Measurements from ENCODE around the gene RNF2.
"Not testable (repeated sequence)": the region's sequence is repeated elsewhere in the genome, so short reads cannot be mapped to it uniquely, and the experiment has no call there.

RNF2 gene

DNA sequence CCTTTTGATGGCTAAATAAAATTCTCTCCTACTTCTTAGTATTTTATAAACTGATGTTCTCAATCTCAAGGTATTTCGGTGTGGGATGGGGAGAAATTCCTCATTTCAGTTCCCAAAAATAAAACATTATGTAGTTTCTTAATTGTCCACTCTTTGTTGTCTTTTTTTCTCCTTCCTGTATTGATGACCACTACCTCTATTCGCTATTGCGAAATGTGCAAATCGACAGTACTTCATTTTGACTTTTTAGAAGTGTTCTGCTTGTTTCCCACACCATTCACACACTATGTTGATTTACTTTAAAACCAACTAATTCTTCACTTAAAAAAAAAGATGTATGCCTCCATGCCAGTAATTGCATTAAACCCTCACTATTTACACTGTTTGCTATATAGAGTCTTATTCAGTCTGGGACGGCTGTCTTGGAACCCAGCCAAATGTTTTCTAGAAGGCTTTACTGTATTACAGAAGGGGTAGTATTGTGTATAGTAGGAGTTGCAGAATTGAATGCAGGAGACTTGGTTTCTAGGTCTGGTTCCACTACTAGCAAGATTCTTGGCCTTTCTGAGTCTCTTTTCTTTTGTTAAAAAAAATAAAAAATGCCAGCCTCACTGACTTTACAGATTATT is 5.6 kb downstream of the RNF2 start:
- no peak for DNase-seq

DNA sequence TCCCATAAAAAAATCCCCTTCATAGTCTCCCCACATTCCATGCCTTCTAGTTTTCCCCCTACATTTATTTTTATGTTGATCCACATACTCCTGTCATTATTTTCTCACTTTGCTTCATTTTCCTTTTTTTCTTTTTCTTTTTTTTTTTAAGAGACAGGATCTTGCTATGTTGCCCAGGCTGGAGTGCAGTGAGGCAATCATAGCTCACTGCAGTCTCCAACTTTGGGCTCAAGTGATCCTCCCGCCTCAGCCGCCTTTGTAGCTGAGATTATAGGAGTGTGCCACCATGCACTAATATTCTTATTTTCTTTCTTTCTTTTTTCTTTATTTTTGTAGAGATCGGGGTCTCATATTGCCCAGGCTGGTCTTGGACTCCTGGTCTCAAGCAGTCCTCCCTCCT is 7.8 kb downstream of the RNF2 start:
- no peak for DNase-seq

DNA sequence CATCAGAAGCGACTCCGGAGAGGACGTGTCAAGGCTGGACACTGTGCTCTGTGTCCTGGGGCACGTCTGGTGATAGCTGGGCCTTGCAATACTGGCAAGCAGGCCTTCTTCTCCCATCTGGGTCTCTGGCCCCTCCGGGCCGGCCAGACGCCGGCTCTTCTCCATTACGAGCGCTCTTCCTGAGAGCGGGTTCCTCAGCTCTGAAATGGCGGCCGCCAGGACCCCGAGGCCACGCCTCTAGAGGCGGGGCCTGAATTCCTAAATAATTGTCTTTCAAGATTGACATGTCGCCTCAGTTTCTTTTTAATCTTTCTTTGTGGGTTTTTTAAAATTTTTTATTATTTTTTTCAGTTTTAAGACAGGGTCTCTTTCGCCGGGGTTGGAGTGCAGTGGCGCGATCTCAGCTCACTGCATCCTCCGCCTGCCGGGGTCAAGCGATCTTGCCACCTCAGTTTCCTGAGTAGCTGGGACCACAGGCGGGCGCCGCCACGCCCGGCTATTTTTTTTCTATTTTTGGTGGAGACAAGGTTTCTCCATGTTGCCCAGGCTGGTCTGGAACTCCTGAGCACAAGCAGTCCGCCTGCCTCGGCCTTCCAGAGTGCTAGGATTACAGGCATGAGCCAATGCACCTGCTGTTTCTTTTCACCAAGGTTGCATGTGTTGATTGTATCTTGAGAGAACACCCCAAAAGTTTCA is 9.2 kb downstream of the RNF2 start:
- DNase-seq = no peak

DNA sequence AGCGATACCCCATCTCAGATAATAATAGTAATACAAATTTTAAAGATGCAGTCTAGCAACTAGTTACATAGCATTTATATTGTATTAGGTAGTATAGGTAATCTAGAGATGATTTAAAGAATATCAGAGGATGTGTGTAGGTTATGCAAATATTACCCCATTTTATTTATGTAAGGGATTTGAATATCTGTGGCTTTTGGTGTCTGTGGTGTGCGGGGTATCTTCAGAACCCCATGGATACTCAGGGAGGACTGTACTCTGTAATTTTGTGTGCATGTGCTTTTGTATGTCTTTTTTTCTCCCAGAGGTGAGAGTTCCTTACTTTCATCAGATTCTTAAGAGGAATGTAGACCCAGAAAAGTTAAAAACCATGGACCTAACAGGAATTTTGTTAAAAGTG is 12.8 kb downstream of the RNF2 start:
- no peak for DNase-seq

DNA sequence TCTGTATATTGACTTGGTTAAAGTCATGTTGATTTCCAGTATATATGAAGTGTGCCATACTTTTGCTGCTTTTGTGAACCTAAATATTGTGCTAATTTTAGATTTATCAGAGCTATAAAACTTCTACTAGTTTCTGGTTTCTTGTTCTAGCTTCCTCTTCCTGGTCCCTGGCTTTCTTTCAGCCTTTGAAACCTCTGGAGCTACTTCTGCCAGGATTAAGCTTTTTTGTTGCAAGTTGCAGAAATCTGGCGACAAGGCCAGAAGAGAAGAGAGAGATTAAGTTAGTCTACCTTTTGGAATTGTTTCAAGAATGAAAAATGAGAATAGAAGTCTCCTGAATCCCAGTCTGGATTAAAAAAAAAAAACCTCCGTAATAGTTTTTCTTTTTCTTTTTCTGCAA is 13.5 kb downstream of the RNF2 start:
- no peak for DNase-seq

DNA sequence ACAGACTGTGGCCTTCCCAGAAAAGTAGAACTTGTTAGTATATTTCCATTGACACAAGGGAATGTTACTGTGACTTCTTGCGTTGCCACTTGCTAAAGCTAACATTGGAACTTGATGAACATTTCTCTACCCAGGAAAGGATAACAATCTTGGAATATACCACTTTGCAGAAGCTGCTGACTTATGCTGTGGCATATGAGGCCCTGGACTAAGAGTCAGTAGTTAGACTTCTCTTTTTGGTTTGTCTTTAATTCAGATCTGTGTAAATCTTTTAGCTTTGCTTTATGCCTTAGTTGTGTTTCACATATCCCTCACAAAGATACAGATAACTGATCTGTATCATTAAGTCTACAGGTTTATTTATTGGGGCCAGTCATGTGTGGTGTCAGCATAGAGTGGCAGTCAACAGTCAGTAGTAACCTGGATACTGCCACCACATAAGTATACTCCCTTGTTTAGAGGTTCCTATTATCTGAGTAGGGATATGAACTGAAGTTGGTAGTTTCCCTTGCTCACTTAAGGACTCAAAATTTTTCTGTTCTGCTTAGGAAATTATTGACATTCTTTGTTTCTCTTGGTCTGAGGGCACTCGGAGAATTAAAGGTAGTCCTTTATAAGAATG is 14.7 kb downstream of the RNF2 start:
- no peak for DNase-seq

DNA sequence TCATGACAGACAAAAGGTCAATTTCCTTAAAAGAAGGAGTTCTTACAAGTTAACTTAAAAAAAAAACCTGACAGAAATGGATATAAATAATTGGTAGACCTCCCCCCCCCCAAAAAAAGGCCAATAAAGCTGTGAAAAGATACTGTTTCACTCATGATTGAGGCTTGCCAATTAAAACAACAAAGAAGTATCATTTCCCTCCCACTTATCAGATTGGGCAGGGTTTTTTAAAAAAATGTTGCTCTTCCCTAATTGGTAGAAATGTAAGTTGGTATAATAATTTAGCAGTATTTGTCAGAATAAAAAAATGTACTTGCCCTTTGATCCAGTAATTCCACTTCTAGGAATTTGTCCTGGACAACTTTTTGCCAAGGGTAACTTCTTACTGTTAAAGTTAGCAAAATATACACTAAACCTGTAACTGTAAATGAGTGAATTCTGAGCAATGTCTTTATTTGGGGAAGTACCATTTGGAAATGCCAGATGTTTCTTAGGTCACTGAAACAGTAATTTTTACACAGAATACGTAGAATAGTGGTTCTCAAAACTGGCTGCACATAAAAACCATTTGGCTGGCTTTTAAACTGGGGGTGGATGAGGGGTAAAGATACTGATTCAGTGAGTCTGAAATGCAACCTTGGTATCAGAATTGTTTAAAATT is 17.5 kb downstream of the RNF2 start:
- DNase-seq = no peak

DNA sequence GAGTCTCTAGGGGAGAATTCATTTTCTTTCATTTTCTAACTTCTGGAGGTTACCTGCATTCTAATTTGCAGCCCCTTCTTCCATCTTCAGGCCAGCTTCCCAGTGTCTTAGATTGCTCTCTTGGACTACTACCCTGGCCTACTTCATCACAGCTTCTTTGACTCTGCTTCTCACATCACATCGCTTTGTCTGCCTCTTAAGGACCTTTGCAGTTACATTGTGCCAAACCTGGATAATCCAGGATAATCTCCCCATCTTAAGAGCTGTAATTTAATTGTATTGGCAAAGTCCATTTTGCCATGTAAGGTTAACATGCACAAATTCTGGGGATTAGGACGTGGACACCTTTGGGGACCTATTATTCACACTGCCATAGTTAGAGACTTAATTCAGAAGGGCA is 18.4 kb downstream of the RNF2 start:
- no peak for DNase-seq

DNA sequence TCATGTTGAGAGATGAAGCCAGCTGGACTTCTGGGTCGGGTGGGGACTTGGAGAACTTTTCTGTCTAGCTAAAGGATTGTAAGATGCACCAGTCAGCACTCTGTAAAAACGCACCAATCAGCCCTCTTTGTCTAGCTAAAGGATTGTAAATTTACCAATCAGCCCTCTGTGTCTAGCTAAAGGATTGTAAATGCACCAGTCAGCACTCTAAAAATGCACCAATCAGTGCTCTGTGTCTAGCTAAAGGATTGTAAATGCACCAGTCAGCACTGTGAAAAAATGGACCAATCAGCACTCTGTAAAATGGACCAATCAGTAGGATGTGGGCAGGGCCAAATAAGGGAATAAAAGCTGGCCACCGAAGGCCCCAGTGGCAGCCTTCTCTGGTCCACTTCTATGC is 19.6 kb downstream of the RNF2 start:
- not testable (repeated sequence) for DNase-seq

DNA sequence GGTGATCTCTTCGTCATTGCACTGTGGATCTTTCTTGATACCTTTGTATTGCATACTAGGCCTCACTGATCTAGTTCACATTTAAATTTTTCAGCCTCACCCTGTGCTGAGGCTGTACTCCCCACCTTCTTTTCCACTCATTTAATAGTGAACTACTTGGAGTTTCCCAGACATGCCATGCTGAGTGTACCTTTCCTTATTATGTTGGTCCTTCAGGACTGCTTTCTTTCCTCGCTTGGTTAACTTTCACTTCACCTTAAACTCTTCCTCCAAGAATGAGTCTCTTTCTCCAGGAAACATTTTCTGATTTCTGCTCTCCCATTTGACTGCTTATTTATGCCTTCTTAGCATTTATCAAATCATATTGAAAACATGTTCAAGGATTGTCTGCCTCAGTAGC is 20.8 kb downstream of the RNF2 start:
- DNase-seq = no peak

DNA sequence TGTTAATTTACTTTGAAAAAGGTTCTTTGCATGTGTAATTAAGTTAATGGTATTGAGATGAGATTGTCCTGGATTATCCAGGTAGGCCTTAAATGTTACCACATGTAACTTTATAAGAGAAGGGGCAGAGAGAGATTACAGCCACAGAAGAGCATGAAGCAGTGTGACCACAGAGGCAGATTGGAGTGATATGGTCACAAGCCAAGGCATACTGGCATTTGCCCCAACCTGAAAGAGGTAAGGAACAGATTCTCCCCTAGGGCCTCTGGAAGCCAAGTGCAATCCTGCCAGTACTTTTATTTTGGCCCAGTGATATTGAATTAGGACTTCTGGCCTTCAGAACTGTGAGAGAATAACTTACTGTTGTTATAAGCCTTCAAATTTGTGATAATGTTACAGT is 23.0 kb downstream of the RNF2 start:
- no peak for DNase-seq

DNA sequence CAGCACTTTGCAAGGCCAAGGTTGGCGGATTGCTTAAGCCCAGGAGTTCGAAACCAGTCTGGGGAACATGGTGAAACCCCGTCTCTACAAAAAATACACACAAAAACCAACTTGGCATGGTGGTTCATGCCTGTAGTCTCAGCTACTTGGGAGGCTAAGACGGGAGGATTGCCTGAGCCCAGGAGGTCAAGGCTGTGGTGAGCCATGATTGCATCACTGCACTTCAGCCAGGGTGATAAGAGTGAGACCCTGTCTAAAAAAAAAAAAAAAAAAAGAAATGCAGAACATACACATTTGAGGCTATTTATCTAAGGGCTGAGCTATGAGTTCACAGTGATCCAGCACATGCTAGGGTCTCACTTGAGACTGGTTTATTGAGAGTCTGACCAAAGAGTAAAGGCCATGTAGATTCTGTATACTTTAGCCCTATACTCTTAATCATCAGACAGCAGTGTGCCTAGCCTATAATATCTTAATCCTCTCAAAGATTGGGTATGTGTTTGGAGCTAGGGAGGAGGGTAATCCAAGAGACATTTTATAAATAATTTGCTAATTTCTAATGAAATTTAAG is 23.9 kb downstream of the RNF2 start:
- DNase-seq = no peak

DNA sequence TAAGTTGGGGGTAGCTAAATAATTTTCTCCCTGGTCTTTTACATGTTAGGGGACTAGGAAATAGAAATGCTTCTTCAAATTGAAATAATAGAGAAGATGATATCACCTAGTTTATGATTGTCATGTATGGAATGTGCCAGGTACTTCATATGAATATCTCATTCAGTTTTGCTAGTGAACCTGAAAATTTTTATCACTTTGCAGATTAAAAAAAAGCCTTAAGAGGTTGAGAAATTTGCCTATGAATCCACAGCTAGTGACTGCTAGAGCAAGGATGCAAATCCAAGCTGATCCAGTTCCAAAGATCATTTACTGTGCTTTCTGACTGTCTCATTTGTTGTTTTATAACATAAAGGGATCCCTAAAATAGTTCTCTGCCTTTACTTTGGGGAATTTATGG is 24.7 kb downstream of the RNF2 start:
- no peak for DNase-seq

DNA sequence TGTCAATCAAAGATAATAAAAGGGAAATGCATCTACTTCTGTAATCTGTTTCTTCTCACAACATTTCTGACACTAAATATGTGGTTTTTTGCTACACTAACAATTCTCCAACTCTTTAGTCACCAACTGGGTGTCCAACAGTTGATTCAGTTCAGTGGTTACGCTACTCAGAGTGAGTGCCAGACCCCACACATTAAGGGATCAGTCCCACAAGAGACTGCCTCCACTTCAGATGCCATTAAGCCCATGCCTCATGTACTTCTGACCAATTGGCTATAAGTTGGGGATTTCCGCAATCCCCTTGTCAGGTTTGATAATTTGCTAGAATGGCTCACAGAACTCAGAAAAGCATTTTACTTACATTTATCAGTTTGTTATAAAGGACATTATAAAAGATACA is 28.4 kb downstream of the RNF2 start:
- DNase-seq = no peak

DNA sequence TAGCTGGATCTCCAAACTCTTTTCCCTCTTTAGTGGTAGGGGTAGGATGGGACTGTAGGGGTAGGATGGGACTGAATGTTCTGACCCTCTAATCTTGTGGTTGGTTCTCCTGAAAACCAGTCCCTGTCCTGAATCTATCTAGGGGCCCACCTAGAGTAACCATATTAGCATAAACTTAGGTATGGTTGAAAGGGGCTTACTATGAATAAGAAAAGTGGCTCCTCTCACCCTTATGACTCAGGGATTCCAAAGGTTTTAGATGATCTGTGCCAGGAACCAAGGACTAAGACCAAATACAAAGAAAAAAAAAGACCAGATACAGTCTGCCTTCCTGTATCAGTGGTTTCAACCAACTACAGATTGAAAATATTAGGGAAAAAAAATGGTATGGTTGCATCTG is 28.9 kb downstream of the RNF2 start:
- DNase-seq = no peak

DNA sequence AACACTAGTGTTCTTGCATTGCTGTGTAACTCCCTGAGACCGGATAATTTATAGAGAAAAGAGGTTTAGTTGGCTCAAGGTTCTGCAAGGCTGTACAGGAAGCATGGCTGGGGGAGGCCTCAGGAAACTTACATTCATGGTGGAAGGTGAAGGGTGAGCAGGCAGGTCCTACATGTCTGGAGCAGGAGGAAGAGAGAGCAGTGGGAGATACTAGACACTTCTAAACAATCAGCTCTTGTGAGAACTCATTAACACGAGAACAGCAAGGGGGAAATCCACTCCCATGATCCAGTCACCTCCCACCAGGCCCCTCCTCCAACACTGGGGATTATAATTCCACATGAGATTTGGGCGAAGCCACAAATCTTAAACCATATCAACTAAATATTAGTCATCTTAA is 30.1 kb downstream of the RNF2 start:
- no peak for DNase-seq

DNA sequence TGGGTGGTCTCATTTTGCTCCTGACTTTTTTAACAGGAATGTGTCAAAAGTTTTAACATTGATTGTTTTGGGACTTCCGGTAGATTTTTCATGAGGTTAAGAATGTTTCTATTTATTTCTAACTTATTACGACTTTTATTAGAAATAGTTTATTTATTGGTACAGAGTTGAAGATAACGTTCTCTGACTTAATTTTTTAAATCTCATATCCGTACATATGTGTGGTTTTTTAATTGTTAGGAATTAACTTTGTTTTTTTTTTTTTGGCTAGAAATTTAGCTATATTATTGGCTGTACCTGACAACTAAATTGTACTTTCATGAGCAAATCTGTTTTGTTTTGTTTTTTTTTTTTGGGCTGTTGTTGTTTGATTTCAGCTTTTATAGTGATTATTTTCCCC is 32.0 kb downstream of the RNF2 start:
- no peak for DNase-seq

DNA sequence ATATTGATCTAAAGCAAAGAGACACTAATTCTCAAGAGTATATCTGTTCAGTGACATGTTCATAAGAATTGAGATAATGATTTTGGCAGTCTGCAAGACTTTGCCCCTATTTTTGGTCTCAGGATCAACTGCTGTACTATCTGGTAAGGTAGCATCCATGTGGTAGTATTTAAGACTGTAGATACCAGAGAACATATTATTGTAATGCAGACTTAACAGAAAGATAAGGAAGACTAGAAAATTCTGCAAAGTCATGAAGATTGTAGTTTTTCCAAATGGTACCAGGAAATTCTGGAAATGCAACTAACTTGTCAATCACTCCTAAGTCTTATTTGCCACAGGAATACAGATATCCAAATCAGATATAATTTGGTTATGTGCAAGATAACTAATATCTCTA is 35.1 kb downstream of the RNF2 start:
- DNase-seq = no peak

DNA sequence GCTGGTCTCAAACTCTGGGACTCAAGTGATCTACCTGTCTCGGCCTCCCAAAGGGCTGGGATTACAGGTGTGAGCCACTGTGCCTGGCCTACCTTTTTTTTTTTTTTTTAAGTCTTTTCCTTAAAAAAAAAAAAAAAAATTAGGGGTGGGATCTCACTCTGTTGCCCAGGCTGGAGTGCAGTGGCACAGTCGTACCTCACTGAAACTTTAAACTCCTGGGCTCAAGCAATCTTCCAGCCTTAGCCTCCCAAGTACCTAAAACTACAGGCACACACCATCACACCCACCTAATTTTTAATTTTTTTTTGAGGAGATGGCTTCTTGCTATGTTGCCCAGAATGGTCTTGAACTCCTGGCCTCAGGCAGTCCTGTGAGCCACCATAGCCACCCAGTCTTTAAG is 38.5 kb downstream of the RNF2 start:
- no peak for DNase-seq

DNA sequence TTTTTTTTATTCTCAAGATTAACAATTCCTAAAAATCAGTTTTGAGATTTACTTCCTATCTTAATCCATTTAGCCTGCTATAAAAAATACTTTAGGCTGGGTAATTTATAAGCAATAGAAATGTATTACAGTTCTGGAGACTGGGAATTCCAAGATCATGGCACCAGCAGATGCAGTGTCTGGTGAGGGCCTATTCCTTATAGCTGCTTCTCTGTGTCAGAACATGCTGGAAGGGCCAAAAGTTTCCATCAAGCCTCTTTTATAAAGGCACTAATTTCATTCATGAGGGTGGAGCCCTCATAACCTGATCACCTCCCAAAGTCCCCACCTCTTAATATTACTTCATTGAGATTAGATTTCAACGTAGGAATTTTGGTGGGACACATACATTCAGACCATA is 41.7 kb downstream of the RNF2 start:
- DNase-seq = no peak

DNA sequence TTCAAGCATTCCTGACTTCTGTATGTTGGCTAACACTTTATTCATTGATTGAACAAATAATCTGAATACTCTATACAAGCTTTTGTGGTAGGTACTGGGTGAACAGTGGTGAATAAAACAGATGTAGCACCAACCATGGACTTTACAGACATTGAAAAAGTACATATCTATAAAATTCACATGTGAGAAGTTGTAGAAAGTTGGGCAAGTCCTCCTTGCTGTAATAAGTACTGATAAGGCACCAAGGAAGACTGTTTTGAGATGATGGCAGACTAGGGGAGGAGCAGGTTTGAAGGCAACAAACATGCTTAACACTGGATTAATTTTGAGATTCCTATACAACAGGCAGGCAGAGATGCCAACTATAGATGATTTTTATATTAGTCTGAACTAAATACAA is 42.4 kb downstream of the RNF2 start:
- DNase-seq = no peak

DNA sequence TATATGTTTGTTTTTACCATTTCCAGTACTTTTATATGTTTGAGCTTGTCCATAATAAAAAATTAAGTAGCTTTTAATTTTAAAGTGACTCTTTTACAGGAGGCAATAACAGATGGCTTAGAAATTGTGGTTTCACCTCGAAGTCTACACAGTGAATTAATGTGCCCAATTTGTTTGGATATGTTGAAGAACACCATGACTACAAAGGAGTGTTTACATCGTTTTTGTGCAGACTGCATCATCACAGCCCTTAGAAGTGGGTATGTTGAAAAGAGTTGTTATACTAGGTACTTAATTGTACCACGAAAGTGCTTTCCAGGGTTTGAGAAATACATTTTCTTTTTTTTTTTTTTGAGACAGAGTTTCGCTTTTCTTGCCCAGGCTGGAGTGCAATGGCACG is 46.1 kb downstream of the RNF2 start:
- DNase-seq = no peak

DNA sequence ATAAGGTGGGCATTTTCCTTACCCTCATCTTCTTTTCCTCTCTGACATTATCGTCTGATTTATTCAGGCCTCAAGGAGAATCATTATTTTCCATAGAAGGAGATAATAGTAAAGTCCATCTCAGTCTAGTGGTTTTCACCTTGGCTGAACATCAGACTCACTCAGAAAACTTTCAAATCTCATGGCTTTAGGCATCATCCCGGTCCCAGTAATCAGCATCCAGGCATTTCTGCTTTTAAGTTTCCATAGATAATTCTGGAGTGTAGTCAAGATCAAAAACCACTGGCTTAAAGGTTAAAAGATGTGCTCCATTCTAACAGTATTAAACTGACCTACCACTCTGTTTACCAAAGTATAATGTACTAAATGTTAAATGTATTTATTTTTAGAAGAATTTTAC is 49.4 kb downstream of the RNF2 start:
- no peak for DNase-seq

DNA sequence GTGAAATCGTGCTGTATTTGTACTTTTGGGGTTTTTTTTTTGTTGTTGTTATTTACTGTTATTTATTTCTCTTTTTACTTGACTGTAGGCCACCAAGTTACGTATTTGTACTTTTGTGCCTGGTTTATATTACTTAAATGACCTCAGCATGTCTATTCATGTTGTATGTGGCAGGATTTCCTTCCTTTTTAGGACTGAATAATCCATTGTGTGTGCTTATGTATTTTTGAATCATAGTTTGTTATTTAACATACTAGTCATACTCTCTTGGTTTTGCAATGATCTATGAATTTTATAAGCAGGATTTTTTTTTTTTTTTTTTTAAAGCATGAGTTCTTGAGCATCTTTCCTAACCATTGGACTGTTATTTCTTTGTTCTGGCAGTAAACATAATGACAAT is 51.2 kb downstream of the RNF2 start:
- no peak for DNase-seq

All from CD4-positive, alpha-beta T cell treated with Interleukin-15 for 1 hour (primary cell).